GM23248 (cell line): ENCODE measurements around the gene MPP3.

Experiments
- EZH2 ChIP-seq: fragments of 200-600 bp; sonication (generic); IDR thresholded peaks from 2 replicates; pipeline ENCODE4 v1.6.1; 2018; ENCODE audit warnings: antibody characterized with exemption, mild to moderate bottlenecking; ENCODE audit not compliant: insufficient read depth, poor library complexity, severe bottlenecking
- EZH2phosphoT487 ChIP-seq: fragments of 200-600 bp; sonication (generic); IDR thresholded peaks from 2 replicates; pipeline ENCODE4 v1.6.1; 2018; ENCODE audit warnings: antibody characterized with exemption, moderate library complexity, mild to moderate bottlenecking, low read depth; ENCODE audit not compliant: insufficient read depth

DNA sequence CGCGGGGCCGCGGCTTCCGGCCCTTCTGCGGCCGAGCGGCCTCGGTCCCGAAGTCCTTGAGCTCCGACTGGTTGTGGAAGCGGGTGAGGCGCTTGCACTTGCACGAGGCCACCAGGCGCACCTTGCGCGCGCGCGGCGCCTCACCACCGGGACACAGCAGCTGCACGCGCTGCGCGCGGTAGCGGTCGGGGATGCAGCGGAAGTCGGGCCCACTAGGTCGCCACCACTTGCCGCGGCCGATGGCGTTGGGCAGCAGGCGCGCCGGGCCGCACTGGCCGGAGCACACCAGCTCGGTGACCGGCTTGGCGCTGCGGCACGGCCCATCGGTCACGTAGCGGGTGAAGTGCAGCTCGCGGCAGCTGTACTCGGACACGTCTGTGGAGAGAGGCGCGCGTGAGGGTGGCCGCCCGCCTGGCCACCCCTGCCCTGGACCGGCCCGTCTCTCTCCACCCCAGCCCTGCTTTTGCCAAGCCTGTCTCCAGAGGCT, 77.5 kb downstream of the MPP3 start:
- TF ChIP-seq EZH2 (no peak), EZH2phosphoT487 (no peak)
